A673 (cell line): ENCODE results near the gene PTTG1IP. TPM values are rescaled to one million over a fixed set of nuclear protein-coding genes. Genes with fewer than 3 reads are reported as not detected.

Source experiments
- BruUV-seq: library from RNA; stranded (reverse); fragments of 400-500 nt; replicated peaks from 2 replicates; lab custom pipeline; 2021; lab: Mats Ljungman, UMichigan
- CTCF ChIA-PET: fragments of 300-600 bp; sonication (Branson Sonifier 250); formaldehyde crosslinking; loops from one replicate; lab custom pipeline; 2022; ENCODE audit warnings: antibody characterized with exemption; lab: Charles Lee
- POLR2A ChIA-PET: fragments of 300-600 bp; sonication (Branson Sonifier 250); formaldehyde crosslinking; loops from one replicate; lab custom pipeline; 2022; ENCODE audit warnings: antibody characterized with exemption; ENCODE audit not compliant: low non-redundant PET; lab: Charles Lee
- DNase-seq: peaks from one replicate; pipeline ENCODE4 v3.0.0-alpha.2; 2015; ENCODE audit warnings: low spot score
- H3K27ac ChIP-seq: fragments of 200-600 bp; sonication (generic); 2 replicates; pipeline ENCODE4 v1.5.1; 2016; ENCODE audit warnings: mixed run types, low read depth, mild to moderate bottlenecking, mixed read lengths, antibody characterized with exemption, low read length; ENCODE audit not compliant: poor library complexity, severe bottlenecking
- H3K27me3 ChIP-seq: fragments of 200-600 bp; sonication (generic); replicated peaks from 2 replicates; pipeline ENCODE4 v1.6.1; 2017; ENCODE audit warnings: mixed run types, low read depth, mild to moderate bottlenecking, mixed read lengths, antibody characterized with exemption, low read length; ENCODE audit not compliant: insufficient read depth, poor library complexity
- H3K36me3 ChIP-seq: fragments of 200-600 bp; sonication (generic); 2 replicates; pipeline ENCODE4 v1.6.1; 2016; ENCODE audit warnings: mixed run types, mild to moderate bottlenecking, mixed read lengths, antibody characterized with exemption, low read length; ENCODE audit not compliant: insufficient read depth, poor library complexity, severe bottlenecking
- H3K4me1 ChIP-seq: fragments of 200-600 bp; sonication (generic); 2 replicates; pipeline ENCODE4 v1.6.1; 2017; ENCODE audit warnings: mixed run types, mild to moderate bottlenecking, mixed read lengths, antibody characterized with exemption, low read length; ENCODE audit not compliant: insufficient read depth, poor library complexity, severe bottlenecking
- H3K4me3 ChIP-seq: fragments of 200-600 bp; sonication (generic); 2 replicates; pipeline ENCODE4 v1.5.1; 2016; ENCODE audit warnings: low read depth, mixed run types, mild to moderate bottlenecking, mixed read lengths, low read length; ENCODE audit not compliant: poor library complexity, severe bottlenecking
- H3K9me3 ChIP-seq: fragments of 200-600 bp; sonication (generic); 2 replicates; pipeline ENCODE4 v1.6.1; 2016; ENCODE audit warnings: mixed run types, low read depth, mild to moderate bottlenecking, mixed read lengths, antibody characterized with exemption, low read length; ENCODE audit not compliant: poor library complexity, severe bottlenecking
- EZH2 ChIP-seq: fragments of 200-600 bp; sonication (generic); IDR thresholded peaks from 2 replicates; pipeline ENCODE4 v1.6.1; 2017; ENCODE audit warnings: borderline replicate concordance, low read depth, mild to moderate bottlenecking, mixed read lengths, antibody characterized with exemption, low read length; ENCODE audit not compliant: poor library complexity, severe bottlenecking
- intact Hi-C: fragments of 100-400 bp; cut with micrococcal nuclease; formaldehyde crosslinking; loops from one replicate; pipeline ENCODE4 v1.10.0; 2022; ENCODE audit not compliant: unreplicated experiment
- total RNA-seq: library from RNA; stranded (reverse); gene quantifications from 2 replicates; pipeline ENCODE4 v1.2.3, GENCODE V29; 2021
- TF ChIP-seq, protein P1 (sequence below): fragments of 300-800, 200-600 bp; sonication (generic); conservative IDR thresholded peaks from 2 replicates; pipeline ENCODE4 v1.5.1; 2017; ENCODE audit warnings: low read depth, mild to moderate bottlenecking, antibody characterized with exemption, low read length, moderate library complexity, mixed read lengths

The PTTG1IP gene
- total RNA-seq, 1 experiment from 2014 or later = 216 TPM

DNA sequence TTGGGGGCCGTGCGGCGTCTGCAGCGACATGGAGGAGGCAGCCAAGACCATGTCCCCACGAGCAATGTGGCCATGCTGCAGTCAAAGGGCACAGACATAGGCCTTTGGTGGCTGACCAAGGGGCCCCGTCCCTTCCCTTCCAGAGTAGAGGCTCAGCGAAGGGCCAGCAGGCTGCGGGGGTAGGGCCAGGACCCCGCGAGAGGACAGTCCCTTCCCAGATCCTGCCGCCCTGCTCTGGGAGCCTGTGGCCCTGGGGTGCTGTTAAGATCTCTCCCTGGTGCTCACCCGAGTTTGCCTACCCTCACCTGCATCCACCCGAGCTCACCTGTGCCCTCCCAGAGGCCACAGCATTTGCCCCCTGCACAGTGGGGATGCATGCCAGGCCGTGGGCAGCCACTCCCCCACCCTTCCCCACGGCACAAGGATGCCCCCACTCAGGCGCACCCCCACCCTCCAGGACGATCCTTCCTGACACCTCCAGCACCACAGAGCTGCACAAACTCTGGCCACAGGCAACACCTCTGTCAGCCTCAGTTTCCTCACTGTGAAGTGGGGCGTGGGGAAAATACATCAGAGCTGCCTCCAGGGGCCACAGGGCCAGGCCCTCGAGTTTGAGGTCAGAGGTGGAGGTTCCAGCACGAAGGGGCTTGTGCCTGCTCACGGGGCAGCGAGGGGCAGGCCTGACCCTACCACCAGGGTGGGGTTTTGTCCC is 31.7 kb upstream of the PTTG1IP start:
- peaks cover 18% of the 10 kb centered on the region for H3K4me1 ChIP-seq
- no peak overlapping the region for H3K27ac ChIP-seq
- no TSS peak for BruUV-seq
- intact Hi-C loops = no loop called here
- no peaks in the 10 kb centered on the region for H3K27me3 ChIP-seq
- no peaks in the 10 kb centered on the region for H3K9me3 ChIP-seq
- CTCF ChIA-PET = no interaction called here
- no peaks in the 10 kb centered on the region for H3K36me3 ChIP-seq
- TF ChIP-seq, protein P1, sequence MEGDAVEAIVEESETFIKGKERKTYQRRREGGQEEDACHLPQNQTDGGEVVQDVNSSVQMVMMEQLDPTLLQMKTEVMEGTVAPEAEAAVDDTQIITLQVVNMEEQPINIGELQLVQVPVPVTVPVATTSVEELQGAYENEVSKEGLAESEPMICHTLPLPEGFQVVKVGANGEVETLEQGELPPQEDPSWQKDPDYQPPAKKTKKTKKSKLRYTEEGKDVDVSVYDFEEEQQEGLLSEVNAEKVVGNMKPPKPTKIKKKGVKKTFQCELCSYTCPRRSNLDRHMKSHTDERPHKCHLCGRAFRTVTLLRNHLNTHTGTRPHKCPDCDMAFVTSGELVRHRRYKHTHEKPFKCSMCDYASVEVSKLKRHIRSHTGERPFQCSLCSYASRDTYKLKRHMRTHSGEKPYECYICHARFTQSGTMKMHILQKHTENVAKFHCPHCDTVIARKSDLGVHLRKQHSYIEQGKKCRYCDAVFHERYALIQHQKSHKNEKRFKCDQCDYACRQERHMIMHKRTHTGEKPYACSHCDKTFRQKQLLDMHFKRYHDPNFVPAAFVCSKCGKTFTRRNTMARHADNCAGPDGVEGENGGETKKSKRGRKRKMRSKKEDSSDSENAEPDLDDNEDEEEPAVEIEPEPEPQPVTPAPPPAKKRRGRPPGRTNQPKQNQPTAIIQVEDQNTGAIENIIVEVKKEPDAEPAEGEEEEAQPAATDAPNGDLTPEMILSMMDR = no peak
- TF ChIP-seq EZH2 = no peak
- POLR2A ChIA-PET = no interaction called here
- DNase-seq = no peak
- no peak overlapping the region for H3K4me3 ChIP-seq

DNA sequence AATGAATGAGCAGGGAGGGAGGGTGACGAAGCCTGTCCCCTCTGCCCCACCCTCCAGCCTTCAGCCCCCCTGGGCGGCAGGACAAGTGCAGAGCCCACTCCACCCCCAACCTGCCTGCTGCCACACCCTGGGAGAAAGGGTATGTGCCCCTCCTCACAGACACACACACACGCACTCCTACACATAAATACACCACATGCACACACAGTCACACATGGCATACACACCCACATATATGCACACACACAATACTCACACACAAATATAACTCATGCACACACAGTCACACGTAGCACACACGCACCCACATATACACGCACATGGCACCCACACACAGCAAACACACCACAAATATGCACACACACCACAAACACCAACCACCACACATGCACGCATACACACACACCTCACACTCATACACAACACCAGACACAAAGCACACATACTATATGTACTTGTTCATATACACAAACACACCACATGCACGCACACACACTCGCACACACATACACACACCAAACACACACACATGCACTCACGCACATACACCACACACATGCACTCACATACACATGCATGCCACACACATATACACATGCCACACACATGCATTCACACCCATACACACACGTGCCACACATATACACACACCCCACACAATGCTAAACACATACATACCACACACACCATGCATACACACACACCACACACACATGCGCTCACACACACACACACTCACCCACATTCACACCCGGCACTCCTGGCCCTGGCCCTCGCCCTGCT is 30.8 kb upstream of the PTTG1IP start:
- no peak for DNase-seq
- no TSS peak for BruUV-seq
- H3K36me3 ChIP-seq = no peaks in the 10 kb centered on the region
- H3K4me3 ChIP-seq = no peak overlapping the region
- H3K9me3 ChIP-seq = no peaks in the 10 kb centered on the region
- no peak overlapping the region for H3K27ac ChIP-seq
- peaks cover 12% of the 10 kb centered on the region for H3K4me1 ChIP-seq
- intact Hi-C loops = no loop called here
- POLR2A ChIA-PET = no interaction called here
- TF ChIP-seq EZH2 = no peak
- TF ChIP-seq, protein P1 = no peak
- CTCF ChIA-PET = no interaction called here
- no peaks in the 10 kb centered on the region for H3K27me3 ChIP-seq

DNA sequence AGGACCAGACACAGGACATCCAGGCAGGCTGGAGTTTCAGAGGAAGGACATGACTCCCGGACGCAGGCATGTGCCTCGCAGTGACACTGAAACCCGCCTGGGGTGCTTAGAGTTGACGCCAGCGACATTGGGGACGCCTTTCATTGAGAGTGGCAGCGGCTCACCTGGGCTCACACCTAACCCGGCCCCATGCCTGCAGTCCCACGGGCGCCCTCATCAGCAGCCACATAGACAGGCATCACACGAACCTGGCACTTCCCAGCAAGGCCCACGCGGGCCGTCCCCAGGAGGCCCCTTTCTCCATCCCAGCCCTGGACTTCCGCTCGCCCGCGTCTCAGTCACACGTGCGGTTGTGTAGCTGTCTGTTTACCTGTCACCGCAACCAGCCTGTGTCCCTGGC is 30.2 kb upstream of the PTTG1IP start:
- intact Hi-C loops = no loop called here
- Histone ChIP-seq H3K36me3 (no peaks in the 10 kb centered on the region), H3K4me3 (no peak overlapping the region), H3K27ac (no peak overlapping the region), H3K9me3 (no peaks in the 10 kb centered on the region), H3K27me3 (no peaks in the 10 kb centered on the region), H3K4me1 (peaks cover 12% of the 10 kb centered on the region)
- ChIA-PET POLR2A (no interaction called here), CTCF (no interaction called here)
- DNase-seq = no peak
- TF ChIP-seq, protein P1 = no peak
- no peak for TF ChIP-seq EZH2
- no TSS peak for BruUV-seq
